Daoy (cell line): ENCODE results near the gene MLH3. TPM values are rescaled to one million over a fixed set of nuclear protein-coding genes. Genes with fewer than 3 reads are reported as not detected.
"Not testable (repeated sequence)": the region's sequence is repeated elsewhere in the genome, so short reads cannot be mapped to it uniquely, and the experiment has no call there.

Experiments
- DNase-seq: peaks from one replicate; pipeline ENCODE4 v3.0.0-alpha.2; 2015; ENCODE audit warnings: low read depth
- total RNA-seq: library from RNA; depleted of rRNA; stranded (reverse); fragments of >200 nt; shearing (Covaris generic); gene quantifications from 2 replicates; pipeline ENCODE4 v1.2.3, GENCODE V29; 2014

The MLH3 gene
- total RNA-seq, 1 experiment from 2014 or later: 7.9 TPM

DNA sequence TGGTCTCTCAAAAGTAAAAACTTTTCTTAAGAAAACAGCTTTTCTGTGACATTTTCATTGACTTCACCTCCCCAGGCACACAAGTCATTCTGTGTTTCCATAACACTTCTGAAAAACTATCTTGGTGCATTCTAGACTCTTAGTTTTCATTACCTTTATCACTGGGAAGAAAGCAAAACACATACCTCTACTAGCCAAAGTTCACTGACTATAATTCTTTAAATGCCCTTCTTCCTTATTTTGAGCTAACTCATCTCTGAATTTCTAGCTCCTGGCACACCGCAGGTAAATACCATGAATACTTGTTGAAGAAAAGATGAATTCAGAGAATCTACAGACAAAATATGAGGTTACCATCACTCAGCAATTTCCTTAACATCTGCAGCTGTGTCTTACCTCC is 21.1 kb downstream of the MLH3 start:
- DNase-seq: no peak

GRCh38 chr14:75025876-75026275 is 25.4 kb downstream of the MLH3 start:
- DNase-seq: no peak

DNA sequence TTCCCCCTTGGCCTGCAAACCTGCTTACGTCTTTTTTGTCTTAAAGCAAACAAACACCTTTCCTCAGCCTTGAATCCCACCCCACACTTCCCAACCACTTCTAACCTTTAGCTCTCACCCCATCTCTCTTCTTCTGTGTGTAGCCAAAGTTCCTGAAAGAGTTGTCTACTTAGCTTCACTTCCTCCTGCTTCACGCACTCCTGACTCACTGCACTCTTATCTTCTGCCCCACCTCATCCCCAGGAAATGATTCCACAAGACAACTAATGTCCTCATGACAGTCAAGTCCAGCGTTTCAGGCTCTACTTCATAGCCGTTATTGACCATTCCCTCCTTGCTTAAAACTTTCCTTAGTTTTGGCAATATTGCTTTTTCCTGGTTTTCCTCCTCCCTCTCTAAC is 26.2 kb downstream of the MLH3 start:
- peak; percentile 46 for DNase-seq

GRCh38 chr14:75023108-75023507 is 28.2 kb downstream of the MLH3 start:
- DNase-seq: no peak

DNA sequence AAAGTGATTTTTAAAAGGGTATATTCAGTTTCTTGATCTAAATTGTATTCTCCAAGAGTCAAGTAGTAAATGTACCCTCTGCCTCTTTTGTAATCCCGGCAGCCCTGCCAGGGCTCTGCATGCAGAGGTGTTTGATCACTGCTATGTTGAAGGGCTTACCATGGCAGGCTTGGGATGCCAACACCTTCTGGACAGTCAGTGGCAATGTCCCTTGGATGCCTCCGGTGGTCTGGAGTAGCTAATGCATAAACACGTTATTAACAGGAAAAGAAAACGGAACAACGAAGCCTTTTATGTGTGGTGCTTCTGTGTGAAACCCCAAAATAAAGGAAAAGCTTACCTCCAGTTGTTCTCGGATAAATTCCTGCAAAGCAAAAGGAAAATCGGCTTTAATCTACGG is 28.6 kb downstream of the MLH3 start:
- peak; percentile 33 for DNase-seq

- DNase-seq: no peak
These were observed 32.6 kb downstream of the MLH3 start for GRCh38 chr14:75018694-75019093.

DNA sequence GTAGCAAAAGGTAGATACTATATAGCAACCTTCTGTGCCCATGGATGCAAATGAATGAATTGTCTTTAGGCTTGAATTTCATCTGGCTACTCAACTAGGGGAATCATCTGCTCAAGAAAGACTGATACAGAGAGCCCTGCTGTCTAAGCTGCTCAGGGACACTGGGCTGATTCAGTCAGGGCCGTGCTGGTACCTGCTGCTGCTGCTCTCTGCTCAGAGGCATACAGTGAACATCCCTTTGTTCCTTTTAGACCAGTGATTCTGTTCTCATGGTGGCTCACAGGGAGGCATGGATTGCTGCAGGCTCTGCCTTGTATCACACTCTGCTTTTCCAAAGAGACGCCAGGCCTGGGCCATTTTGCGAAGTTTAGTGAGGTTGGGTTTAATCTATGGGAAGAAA is 34.5 kb downstream of the MLH3 start:
- no peak for DNase-seq

- DNase-seq: no peak
These were observed 35.8 kb downstream of the MLH3 start for GRCh38 chr14:75015496-75015895.

GRCh38 chr14:75013290-75013689 is 38.0 kb downstream of the MLH3 start:
- DNase-seq: no peak

DNA sequence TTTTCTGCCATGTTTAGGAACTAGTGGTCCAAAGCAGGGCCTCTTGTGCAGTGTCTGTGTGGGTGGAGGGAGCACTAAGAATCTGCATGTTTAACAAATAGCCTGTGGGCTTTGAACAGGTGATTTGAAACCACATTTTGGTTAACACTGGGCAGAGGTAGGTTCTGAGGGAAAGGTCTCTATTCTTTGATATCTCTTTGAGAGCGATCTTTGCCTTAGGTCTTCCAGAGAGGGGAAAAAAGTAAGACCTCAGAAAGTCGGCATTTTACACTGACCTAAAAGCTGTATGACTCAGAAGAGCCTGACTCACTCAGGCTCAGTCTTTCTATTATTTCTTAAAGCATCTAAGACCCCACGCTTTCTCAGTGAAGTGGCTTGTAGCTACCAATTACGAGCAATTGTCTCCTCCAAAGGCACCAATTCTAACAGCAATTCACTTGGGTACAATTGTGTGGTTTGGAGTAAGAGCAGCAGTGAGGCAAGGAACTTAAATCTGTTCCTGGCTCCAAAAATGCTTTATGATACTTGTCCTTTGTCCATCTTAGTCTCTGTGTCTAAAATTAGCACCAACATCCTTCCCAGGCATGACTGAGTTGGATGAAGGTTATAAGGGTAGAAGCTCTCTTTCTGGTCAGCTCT is 39.8 kb downstream of the MLH3 start:
- DNase-seq: peak; percentile 70

DNA sequence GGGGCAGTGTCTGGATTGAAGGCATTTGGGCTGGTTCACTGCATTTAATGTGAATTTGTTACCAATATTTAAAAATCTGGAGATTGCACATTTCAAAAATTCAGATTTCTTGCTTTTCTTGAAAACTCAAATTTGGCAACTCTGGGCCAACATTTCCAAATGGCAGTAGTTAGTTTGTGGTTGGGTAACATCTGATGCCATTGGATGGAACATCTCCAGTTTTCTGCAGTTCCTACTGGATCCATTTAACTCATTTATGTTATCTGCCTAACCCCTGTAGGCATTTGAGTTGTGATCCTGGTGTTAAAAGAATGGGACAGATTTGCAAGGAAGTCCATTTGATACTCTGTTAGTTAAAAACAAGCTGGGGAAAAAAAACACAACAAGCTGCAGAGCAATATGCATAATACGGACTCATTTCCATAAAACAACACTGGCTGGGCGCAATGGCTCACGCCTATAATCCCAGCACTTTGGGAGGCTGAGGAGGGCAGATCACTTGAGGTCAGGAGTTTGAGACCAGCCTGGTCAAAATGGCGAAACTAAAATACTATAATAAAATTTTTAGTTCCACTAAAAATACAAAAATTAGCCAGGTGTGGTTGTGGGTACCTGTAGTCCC is 40.7 kb downstream of the MLH3 start:
- DNase-seq: no peak

- no peak for DNase-seq
These were observed 42.1 kb downstream of the MLH3 start for GRCh38 chr14:75009176-75009575.

- DNase-seq: no peak
These were observed 45.9 kb downstream of the MLH3 start for GRCh38 chr14:75005357-75005756.

- DNase-seq: no peak
These were observed 47.8 kb downstream of the MLH3 start for GRCh38 chr14:75003250-75004027.

GRCh38 chr14:75002392-75003249 is 48.6 kb downstream of the MLH3 start, which contains the start of gene EIF2B2:
TSS of gene EIF2B2 (plus strand) at chr14:75002921. CDS start at chr14:75002991, 70 bp downstream.
- DNase-seq: peak; percentile 99

- DNase-seq: no peak
These were observed 49.4 kb downstream of the MLH3 start for GRCh38 chr14:75001899-75002298.

DNA sequence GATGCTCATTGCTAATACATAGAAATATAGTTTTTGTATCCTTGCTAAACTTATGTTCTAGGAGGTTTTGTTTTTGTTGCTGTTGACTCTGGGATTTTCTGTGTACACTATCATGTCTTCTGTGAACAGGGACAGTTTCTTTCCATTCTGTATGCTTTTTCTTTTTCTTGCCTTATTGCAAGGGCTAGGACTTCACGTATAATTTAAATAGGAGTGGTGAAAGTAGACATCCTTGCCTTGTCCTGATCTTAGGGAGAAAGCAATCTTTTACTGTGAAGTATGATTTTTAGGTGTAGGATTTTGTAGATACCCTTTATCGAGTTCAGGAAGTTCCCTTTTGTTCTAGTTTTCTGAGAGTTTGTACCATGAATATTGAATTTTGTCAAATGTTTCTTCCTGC is 50.0 kb downstream of the MLH3 start:
- DNase-seq: no peak

DNA sequence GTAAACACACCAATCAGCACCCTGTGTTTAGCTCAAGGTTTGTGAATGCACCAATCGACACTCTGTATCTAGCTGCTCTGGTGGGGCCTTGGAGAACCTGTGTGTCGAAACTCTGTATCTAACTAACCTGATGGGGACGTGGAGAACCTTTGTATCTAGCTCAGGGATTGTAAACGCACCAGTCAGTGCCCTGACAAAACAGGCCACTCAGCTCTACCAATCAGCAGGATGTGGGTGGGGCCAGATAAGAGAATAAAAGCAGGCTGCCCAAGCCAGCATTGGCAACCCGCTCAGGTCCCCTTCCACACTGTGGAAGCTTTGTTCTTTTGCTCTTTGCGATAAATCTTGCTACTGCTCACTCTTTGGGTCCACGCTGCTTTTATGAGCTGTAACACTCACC is 55.5 kb downstream of the MLH3 start:
- DNase-seq: not testable (repeated sequence)

GRCh38 chr14:74994182-74994581 is 57.1 kb downstream of the MLH3 start:
- DNase-seq: not testable (repeated sequence)

DNA sequence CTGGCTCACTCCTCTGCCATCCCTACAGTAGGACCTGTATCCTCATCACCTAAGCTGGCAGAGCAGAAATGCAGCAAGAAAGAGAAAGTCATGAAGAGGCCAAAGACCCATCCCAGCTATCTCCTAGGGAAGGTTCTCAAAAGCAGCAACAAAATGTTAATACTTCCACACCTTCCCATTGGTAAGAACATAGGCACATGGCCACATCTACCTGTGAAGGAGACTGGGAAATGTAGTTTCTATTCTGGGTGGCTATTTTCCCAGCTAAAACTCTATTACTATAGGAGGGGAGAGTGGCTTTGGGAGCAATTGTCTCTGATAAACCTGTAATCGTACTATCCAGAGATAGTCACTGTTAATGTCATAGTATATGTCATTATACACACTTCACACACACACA is 62.3 kb downstream of the MLH3 start:
- no peak for DNase-seq

- peak; percentile 76 for DNase-seq
These were observed 63.1 kb downstream of the MLH3 start for GRCh38 chr14:74988131-74988530.

DNA sequence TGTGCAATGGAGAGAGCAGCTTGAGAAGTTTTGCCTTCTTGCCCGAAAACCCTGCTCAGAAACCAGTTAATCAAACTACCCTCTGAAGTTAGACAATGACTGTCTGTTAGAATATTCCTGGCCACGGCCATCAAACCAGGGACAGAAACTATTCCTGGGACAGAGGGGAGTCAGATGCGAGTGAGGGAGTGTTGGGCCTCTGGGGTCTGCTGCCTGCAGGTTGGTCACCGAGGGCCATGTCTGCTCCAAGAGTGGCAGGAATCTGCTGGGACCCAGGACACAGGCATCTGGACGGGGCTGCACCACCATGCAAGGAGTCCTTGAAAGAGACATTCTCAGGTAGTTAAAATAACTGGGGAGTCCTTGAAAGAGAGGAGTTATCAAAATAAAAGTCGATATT is 65.5 kb downstream of the MLH3 start:
- no peak for DNase-seq
